Right lobe of liver (tissue), 6 donors: Measurements from ENCODE around the gene JUN. TPM values are rescaled to one million over a fixed set of nuclear protein-coding genes. Genes with fewer than 3 reads are reported as not detected.

Source experiments
- ATAC-seq, 4 donors: fragments of 200-7000 bp; cut with Tn5 transposase; one replicate each; pipeline ENCODE4 v1.9.1; 2020; ENCODE audit warnings: mild to moderate bottlenecking in 4 of 4, moderate library complexity in 4 of 4
- DNase-seq, 3 donors: peaks; one replicate each; pipeline ENCODE4 v3.0.0-alpha.2; 2020
- H3K27ac ChIP-seq, 3 donors: fragments of 200-600 bp; one replicate each; pipeline ENCODE4 v1.8.0; 2022
- H3K27me3 ChIP-seq, 2 donors: fragments of 200-600 bp; one replicate each; pipeline ENCODE4 v1.8.0; 2022
- H3K36me3 ChIP-seq, 4 donors: fragments of 200-600 bp; sonication (generic) in 1 of 4; one replicate each; pipeline versions ENCODE4 v1.5.1 to v1.8.0; 2017 to 2022; ENCODE audit warnings: control low read depth in 1 of 4
- H3K4me1 ChIP-seq, 4 donors: fragments of 200-600 bp; sonication (generic) in 1 of 4; one replicate each; pipeline versions ENCODE4 v1.5.1 to v1.8.0; 2017 to 2022; ENCODE audit warnings: control low read depth in 1 of 4
- H3K4me3 ChIP-seq, 3 donors: fragments of 200-600 bp; one replicate each; pipeline ENCODE4 v1.8.0; 2022
- H3K9me3 ChIP-seq, 4 donors: fragments of 200-600 bp; sonication (generic) in 1 of 4; one replicate each; pipeline versions ENCODE4 v1.5.1 to v1.8.0; 2017 to 2022; ENCODE audit warnings: control low read depth in 1 of 4
- CTCF ChIP-seq, 4 donors: fragments of 200-600 bp in 3 of 4; fragments of 450-650 bp in 1 of 4; IDR thresholded peaks; one replicate each; pipeline versions ENCODE4 v1.5.1 to v1.8.0; 2016 to 2022; ENCODE audit warnings: antibody characterized with exemption in 4 of 4, mild to moderate bottlenecking in 2 of 4
- POLR2A ChIP-seq: fragments of 450-650 bp; IDR thresholded peaks from one replicate; pipeline ENCODE4 v1.6.1; 2017; ENCODE audit warnings: antibody characterized with exemption, mild to moderate bottlenecking
- WGBS: methylation state at CpG from one replicate; pipeline ENCODE4 v1.1.6; 2018; ENCODE audit warnings: low coverage, low lambda C conversion rate; ENCODE audit not compliant: insufficient coverage; ENCODE audit errors: missing lambda C conversion rate; 5-methylcytosine and 5-hydroxymethylcytosine counted together
- intact Hi-C, 2 donors: fragments of 100-400 bp; cut with DNase I; formaldehyde crosslinking; loops; one replicate each; pipeline versions ENCODE4 v1.11.2 to v1.14.1; 2022
- total RNA-seq, 6 experiments: library from RNA; depleted of rRNA in 2 of 6; stranded (reverse); fragments of >200 nt in 2 of 6; fragmentation: NEBNext Ultra II Directional in 3 of 6; extraction: Animal tissue kit (Norgen Biotek cat#: 25700) in 3 of 6; gene quantifications; one replicate each; pipeline versions ENCODE4 v1.1.0 to v1.2.4, GENCODE V29; 2016 to 2023
- donor health status: DM: no; HTN: yes; CAD: no.
- donor health status: DM: no; HTN: no; CAD: no.
- donor health status: DM: no; HTN: no; CAD: no.
- donor health status: DM: no; HTN: yes; CAD: no.
- donor health status: DM: no; HTN: yes; CAD: no.

JUN gene
- total RNA-seq, 6 experiments from 2014 or later: 9.3 to 116 (median 88.1) TPM

DNA sequence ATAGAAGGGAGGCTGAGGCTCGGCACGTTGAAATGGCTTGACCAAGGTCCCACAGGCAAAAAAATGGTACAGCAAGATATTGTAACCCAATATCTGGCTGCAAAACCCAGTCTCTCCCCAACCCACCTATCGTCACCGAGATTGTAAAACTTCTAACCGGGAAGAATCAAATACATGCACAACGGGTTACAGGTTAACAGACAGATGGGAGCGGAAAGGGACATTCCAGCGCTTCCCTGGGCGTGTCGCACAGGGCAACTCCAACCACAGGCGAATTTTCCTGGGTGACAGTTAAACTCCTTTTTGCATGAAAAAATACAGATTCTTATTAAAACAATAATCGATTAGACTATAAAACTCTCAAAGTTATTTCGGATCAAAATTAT, 31.8 kb upstream of the JUN start:
- intact Hi-C loops: no loop called here
- TF ChIP-seq CTCF (IDR thresholded peaks at IDR 0.05) (peak in 1 of 4 donors; percentile 1), POLR2A (peak; percentile 14)

GRCh38 chr1:58815069-58815685, 31.3 kb upstream of the JUN start:
- 15% methylated on average over 20 of the region's 36 CpGs for WGBS
- peak overlapping the region; percentile 84 to 89 (median 85) for H3K27ac ChIP-seq
- H3K27me3 ChIP-seq: no peaks in the 10 kb centered on the region
- H3K9me3 ChIP-seq: no peaks in the 10 kb centered on the region
- TF ChIP-seq CTCF (IDR thresholded peaks at IDR 0.05): peak in 1 of 4 donors; percentile 6
- peak; percentile 74 for TF ChIP-seq POLR2A
- H3K36me3 ChIP-seq: no peaks in the 10 kb centered on the region
- intact Hi-C loops: no loop called here
- DNase-seq (peak; percentile 90 to 92 (median 91)), ATAC-seq (peak; percentile 74 to 85 (median 84))
- peaks cover 0 to 14% (median 4%) of the 10 kb centered on the region in 4 donors for H3K4me1 ChIP-seq
- H3K4me3 ChIP-seq: peak overlapping the region; percentile 54 to 66 (median 61)

More for the DNA sequence above, 31.8 kb upstream of the JUN start:
- H3K9me3 ChIP-seq: no peaks in the 10 kb centered on the region
- WGBS: 0% methylated on average over 11 of the region's 13 CpGs
- H3K4me1 ChIP-seq: peaks cover 0 to 14% (median 4%) of the 10 kb centered on the region in 4 donors
- DNase-seq (peak; percentile 50 to 62 (median 57)), ATAC-seq (peak; percentile 54 to 59 (median 58))
- peak overlapping the region; percentile 54 to 66 (median 61) for H3K4me3 ChIP-seq
- H3K27me3 ChIP-seq: no peaks in the 10 kb centered on the region
- peak overlapping the region; percentile 84 to 89 (median 85) for H3K27ac ChIP-seq
- no peaks in the 10 kb centered on the region for H3K36me3 ChIP-seq

DNA sequence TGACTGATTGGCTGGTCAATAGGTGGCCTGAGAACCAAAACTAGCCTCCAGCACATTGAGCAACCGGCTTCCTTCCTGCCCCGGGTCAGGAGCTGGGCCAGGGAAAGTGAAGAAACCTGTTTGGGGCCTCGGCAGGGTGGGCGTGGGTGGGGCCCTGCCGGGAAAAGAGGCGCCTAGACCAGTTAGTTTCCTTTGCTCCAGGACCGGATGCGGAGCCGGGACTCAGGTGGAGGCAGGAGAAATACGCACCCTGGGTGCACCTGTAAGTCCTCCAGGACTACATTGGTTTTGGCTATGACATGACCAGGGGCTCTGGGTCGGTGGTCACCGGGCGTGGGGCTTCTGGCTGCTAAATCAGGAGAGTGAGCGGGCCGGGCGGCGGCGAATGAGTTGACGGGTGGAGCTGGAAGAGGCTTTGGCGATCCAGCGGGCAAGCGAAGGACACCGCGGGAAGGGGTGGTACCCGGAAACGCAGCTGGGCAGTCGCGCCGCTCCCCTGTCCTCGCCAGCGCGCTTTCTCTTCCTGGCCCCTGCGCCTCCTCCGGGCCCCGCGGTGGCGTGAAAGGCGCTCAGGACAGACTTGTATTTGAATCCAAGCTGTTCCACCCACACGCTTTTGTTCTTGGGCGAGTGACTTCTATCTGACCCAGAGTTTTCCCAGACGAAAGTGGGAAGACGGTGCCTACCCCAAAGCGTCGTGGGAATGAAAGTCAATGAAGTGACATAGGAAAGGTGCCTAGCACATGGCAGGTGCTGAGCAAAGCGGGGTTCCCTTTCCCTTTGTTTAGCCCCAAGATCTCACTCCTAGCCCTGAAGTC, 30.6 kb upstream of the JUN start:
- H3K4me3 ChIP-seq: peak overlapping the region in 2 of 3 donors; percentile 61 to 66
- no peaks in the 10 kb centered on the region for H3K9me3 ChIP-seq
- ATAC-seq: peak in 3 of 4 donors; percentile 5 to 28 (median 24)
- H3K4me1 ChIP-seq: peaks cover 0 to 18% (median 6%) of the 10 kb centered on the region in 4 donors
- no peaks in the 10 kb centered on the region for H3K36me3 ChIP-seq
- peak; percentile 65 to 71 (median 67) for DNase-seq
- peak overlapping the region; percentile 84 to 89 (median 85) for H3K27ac ChIP-seq
- 77% methylated on average over 18 of the region's 45 CpGs for WGBS
- intact Hi-C loops: no loop called here
- TF ChIP-seq CTCF (IDR thresholded peaks at IDR 0.05) (no peak), POLR2A (no peak)
- no peaks in the 10 kb centered on the region for H3K27me3 ChIP-seq

GRCh38 chr1:58813801-58814200, 30.0 kb upstream of the JUN start:
- 66% methylated on average over 2 of the region's 7 CpGs for WGBS
- Histone ChIP-seq H3K27ac (peak overlapping the region in 2 of 3 donors; percentile 85 to 89), H3K4me3 (no peak overlapping the region), H3K36me3 (no peaks in the 10 kb centered on the region), H3K9me3 (no peaks in the 10 kb centered on the region), H3K4me1 (peaks cover 0 to 24% (median 9%) of the 10 kb centered on the region in 4 donors), H3K27me3 (no peaks in the 10 kb centered on the region)
- no peak for DNase-seq
- no peak for ATAC-seq
- no peak for TF ChIP-seq POLR2A
- TF ChIP-seq CTCF (IDR thresholded peaks at IDR 0.05): no peak
- intact Hi-C loops: no loop called here
